Activated CD4-positive, alpha-beta T cell treated with anti-CD3 and anti-CD28 coated beads, Interleukin-2, Interleukin-4, amounts not matched to agents 100 ng/mL and 50 ng/mL, durations not matched to agents 16 hours and 8 hours (primary cell): ENCODE measurements around the gene TPT1.

Source experiments
- DNase-seq: peaks from one replicate; pipeline ENCODE4 v3.0.0-alpha.2; 2020; ENCODE audit warnings: low spot score

TPT1 gene

DNA sequence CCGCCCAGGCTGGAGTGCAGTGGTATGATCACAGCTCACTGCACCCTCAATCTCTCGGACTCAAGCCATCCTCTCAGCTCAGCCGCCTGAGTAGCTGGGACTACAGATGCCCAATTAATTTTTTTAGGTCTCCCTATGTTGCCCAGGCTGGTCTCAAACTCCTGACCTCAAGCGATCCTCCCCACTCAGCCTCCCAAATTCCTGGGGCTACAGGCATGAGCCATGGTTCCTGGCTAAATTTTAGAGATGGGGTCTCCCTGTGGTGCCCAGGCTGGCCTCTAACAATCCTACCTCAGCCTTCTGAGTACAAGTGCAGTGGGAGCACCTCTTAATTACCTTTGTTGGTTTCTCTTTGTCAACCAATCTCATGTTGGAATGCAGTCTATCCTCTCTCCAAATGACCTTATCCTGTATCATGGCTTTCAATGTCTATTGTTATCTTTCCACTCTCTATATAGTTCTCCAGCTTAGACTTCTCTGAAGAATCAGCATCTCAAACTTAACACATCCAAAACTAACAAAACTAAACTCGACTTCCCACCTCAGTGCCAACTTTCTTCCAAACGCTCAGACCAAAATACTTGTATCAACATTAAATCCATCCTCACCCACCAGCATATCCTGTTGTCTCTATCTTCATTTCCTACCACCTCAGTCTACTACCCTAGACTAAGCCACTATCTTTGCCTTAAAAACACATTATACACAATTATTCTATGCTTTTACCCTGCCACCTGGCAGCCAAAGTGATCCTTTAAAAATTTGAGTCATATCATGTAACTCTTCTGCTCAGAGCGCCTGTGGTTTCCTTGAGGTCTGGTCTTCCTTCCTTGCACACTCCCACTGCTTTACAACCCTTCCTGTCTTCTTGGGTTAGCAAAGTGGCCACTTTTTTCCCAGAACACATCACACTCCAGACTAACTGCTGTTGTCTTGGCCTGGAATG, 6.7 kb downstream of the TPT1 start:
- DNase-seq, result peak; percentile 56

DNA sequence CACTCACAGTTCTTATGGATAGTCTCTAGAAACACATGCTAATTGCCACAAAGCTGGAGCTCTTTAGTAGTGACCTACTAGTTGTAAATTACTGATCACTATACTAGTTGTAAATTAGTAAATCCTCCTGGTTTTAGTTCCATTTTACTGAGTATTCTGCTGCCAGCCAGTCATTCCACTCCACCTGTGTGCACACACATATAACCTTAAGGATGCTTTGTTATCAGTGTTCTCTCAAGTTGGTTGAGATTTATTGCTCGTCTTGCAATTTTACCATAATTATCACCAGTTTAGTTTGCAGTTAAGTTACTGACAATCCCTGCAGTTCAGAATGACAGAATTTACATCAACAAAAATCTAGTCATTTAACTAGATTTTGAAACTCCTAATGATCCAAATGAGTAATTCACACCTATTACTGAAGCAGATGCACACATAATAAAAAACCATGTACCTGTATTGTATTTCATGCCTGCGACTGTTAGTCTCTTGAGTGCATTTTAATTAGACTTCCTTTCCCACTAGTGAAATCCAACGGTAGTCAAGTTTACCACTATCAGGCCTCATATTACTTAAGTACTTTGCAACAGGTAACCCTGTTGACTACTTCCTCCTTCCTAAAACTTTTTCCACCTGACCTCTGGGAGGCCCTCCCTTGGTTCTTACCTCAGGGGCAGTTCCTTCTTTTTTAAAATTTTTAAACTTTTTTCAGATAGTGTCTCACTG, 7.6 kb downstream of the TPT1 start:
- DNase-seq, result no peak

DNA sequence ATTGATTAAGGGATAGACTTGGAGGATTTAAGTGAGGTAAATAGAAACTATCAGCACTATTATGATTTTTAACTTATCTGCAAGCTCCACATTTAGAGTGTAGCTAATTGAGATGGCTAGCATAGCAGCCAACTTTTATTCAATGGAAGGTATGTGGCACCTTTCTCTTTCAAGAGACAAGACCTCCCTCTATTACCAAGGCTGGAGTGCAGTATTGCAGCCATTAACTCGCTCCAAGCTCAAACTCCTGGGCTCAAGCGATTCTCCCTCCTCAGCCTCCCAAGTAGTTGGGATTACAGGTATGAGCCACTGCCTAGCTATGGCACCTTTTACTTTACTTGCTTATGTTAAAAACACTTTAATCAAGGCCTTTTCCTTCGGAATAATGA, 8.2 kb downstream of the TPT1 start:
- no peak for DNase-seq

DNA sequence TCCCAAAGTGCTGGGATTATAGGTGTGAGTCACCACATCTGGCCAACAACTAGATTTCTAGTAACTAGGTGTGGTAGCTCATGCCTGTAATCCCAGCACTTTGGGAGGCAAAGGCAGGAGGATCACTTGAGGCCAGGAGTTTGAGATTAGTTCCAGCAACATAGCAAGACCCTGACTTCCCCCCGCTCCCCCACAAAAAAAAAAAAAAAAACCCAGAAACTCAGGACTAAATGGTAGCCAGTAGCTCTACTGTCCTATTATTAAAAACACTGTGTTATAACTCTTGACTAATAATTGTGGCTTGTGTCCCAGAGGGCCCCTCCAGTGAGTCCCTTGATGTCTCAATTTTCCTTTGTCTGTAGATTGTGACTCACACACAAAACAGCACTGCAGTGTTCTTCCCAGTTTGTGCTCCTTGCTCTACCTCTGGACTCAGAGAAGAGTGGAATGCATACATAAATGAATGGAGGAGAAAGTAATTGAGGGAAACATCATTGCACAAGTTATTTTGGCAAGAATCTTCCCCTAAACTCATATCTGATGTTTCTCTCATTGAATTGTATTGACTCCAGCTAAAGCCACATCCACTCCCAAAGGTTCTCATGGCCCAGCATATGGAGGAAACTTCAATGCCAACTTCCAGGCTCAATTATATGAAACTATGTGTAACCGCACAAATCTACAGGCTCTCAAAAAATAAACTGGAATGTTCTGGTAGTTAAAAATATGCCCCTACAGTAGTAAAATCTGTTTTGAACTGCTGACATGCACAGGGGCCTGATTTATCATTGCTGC, 8.8 kb downstream of the TPT1 start:
- no peak for DNase-seq

DNA sequence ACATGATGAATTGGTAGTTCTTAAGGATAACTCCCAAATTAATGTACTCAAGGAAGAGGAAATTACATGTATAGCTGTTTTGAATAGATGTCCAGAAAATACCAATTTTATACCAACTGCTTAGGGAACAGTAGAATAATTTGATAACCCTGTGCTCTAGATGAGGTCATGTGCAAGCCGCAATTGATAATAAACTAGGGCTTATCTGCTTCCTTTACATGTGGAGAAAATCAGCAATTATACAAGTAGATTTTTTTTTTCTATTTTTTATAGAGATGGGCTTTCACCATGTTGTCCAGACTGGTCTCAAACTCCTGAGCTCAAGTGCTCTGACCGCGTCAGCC, 9.3 kb downstream of the TPT1 start:
- no peak for DNase-seq

DNA sequence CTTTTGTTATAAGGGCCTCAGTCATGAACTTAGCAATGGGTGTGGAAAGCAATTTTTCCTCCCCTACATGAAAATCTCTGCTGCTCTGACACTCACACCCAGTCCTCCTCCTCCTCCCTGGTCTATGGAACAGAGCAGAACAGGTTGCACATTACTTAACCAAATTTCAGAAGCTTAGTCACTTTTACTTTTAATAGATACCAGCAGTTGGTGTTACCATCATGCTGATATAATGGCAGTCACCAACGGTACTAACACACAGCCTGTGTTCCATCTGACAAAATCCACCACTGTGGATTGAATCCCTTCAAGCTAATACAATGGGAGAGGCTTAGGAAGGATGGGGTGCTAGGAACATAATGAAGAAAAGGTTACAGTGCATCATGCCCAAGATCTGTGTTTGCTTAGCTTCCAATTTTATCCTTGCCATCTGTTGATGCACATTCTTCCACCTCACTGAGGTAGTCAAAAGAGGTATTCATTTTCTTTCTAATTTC, 9.8 kb downstream of the TPT1 start:
- DNase-seq, result no peak

DNA sequence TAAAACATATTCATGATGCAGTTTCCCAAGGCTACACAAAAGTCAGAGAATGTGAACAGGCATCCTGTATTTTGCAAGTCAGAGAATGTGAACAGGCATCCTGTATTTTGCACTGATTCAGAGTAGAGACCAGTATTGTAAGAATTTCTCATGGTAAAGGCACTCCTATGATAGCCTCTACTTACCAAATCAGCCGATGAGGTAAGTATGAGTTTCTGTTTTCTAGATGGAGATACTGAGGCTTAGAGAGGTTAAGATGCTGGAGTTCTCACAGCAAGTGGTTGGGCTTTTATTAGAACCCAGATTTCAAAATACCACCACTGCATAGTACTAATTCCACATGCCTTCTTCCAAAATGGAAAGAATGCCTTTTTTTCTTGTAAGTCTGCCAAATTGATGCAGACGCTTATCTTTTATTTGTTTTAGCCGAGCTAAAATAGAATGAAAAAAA, 12.3 kb downstream of the TPT1 start:
- no peak for DNase-seq

DNA sequence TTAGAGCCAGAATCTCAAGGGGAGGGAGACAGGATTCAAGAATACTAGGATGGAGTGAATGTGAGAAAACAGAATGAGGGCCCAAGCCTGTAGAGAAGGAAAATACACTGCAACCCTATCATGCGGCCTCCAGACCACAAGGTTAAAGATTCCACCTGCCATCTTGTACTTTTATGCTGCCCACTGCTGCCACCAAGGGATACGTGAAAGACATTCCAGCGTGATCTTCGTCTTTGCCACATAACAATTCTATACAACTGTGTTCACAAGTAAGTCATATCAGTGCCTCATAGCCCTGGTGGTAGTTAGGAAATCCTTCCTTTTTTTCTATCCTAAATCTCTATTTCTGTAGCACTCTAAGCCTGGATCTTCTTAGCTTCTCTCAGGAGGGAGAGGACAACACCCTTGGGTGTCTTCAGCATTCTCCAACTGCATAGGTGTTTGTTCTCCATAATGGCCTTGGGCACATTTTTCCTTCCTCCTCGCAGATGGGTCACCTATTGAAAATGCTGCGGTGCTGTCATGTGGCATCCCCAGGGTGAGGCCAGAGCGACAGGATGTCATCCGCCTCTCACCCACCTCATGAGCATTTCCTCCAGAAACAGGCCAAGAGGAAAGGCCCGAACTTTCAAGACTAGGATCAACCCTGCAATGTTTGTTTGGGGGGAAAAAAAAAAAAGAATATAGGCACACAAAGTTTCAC, 13.6 kb downstream of the TPT1 start:
- no peak for DNase-seq

DNA sequence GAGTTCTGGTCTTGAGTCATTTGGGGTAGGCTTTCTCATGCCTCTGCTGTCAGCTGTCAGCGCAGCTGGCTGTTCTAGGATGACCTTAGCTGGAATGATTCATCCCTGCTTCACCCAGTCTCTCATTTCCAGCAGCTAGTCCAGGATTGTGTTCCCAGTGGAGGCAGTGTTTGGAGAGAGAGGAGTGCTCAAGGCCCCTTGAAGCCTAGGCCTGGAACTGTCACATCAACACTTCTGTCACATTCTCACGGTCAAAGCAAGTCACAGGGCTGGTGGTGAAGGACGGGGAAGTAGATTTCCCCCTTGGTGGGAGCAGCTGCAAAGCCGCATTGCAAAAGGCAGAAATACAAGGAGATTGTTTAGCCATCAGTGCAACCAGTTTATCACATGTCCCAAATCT, 15.2 kb downstream of the TPT1 start:
- DNase-seq, result no peak

DNA sequence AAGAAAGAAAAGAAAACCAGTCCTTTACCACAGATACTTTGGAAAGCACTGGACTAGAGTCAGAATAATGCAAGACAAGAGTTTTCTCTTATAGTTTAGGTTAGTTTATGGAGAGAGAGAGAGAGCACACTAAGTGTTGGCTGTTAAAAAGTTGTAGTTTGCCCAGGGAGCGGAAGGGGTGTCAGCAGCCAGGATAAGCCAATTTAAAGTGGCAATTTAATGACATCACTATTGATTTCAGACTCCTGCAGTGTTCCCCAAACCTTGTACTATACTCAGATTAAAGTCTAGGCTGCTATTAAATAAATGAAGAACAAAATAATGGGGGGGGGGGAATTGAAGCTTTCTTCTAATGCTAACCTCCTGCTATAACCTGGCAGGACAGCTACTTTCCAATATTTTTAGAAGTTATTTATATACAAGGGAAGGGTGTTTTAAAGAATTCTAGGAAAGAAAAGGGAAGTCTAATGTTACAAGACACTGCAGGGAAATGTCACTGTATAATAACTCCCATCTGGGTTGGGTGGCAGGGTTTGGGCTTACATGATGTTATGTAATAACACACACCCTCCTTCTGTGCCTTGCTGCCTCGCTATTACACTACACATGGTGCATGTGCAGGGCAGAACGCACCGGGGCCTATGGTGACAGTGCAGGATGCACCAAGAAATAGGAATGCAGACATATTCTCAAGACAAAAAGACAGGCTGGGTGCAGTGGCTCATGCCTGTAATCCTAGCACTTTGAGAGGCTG, 19.9 kb downstream of the TPT1 start:
- DNase-seq, result no peak

DNA sequence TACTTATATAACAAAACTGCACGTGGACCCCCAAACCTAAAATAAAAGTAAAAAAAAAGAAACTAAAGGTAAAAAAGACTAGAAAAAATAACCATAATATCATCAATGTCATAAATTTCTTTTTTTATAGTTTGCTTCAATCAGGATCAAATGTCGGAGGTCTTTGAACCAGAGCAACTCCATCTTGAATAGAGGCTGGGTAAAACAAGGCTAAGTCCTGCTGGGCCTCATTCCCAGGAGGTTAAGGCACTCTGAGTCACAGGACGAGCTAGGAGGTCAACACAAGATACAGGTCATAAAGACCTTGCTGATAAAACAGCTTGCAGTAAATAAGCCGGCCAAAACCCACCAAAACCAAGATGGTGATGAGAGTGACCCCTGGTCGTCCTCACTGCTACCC, 24.0 kb downstream of the TPT1 start:
- no peak for DNase-seq

DNA sequence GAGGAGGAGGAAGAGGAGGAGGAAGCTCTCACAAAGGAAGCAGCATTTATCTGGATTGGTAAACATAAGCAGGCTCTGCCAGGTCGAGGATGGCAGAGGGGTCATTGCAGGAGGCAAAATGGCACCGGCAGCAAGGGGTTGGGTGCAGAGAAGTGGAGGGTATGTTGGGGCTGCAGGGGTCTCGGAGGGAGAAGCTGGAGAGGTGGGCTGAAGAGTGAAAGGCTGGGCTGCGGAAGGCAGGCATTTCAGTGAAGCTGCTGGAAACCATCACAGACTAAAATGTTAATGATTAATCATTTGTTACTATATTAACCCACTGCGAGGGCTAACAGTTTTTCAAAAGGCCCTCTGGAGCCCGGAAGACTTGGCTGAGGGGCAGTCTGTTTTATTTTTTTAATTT, 24.6 kb downstream of the TPT1 start:
- no peak for DNase-seq

DNA sequence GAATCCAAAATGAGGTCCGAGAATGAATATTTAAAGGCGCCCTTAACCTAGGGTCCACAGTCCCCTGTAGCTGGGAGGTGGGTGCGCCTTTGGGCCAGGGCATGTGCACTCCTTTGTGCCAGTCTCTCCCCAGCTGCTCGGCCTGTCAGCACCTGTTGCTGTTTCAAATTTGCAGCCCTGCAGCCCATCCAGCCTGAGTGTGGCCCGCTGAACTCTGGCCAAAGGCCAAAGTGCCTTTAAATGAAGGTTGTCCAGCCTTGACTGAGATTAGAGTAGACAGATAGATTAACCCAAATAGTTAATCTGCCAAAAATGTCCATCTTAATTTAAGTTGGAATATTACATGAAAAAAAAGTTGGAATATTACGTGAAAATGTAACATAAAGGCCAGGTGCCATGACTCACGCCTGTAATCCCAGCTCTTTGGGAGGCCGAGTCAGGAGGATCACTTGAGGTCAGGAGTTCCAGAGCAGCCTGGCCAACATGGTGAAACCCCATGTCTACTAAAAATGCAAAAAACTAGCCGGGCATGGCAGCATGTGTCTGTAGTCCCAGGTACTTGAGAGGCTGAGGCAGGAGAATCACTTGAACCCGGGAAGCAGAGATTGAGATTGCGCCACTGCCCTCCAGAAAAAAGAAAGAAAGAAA, 25.3 kb downstream of the TPT1 start:
- no peak for DNase-seq

DNA sequence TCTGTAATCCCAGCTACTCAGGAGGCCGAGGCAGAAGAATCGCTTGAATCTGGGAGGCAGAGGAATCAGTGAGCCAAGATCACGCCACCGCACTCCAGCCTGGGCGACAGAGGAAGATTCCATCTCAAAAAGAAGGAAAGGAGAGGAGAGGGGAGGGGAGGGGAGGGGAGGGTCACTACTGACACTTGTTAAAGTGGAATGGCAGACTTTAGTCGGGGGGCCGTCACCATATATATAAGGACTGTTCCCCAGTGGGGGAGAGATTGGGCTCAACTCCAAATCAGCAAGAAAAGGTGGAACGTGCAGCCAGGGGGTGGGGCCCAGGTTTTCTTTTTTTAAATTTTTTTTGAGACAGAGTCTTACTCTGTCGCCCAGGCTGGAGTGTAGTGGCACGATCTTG, 26.2 kb downstream of the TPT1 start:
- DNase-seq, result no peak

DNA sequence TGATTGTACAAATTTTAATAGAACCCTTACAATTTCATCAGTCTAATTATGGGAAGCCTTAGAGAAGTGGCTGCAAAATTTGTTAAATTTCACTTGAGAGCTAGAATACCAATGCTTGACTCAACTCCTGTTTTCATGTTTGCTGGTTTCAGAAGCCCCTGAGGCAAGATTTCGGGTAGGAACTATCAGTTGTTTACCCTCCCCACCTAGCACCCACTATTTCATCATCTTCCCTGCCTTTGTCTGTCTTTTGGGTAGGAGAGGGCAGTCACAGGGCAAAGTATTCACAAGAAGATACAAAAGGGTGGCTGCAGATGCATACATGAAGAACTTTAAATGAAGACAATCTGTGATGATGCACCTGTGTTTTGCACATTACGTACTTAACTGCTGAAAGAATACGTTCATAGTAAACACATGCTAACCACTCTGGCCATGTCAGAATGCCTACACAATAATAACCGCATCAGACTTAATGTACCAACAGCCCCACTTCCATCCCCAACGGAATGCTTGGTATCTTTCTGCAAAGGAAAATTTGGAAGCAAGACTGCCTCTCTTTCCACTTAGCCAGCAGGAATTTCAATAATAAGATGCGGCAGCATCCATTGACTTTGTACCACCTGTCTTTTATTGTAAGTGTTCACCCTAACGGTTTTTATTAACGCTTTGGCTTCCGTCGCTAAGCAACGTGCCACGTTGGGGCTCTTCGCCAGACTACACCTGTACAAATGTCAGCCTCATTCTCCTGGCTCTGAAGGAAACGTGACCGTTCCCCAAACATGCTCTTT, 30.4 kb downstream of the TPT1 start:
- DNase-seq, result no peak

DNA sequence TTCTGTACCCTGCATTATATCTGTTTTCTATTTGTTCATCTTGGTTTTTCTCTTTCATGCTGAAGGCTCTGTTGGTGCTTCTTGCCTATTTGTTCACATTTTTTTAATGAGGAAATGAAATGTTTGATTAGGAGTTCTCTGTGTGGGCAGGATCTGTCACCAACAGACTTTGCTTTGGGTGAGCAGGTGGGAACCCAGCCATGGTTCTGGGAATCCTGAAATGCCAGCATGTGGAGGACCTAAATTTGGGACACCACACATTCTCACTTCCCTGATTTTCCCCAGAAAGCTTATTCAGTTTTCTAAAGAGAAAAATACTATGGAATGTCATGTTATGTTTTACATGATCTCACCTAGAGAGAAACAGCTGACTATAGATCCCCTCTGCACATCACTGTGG, 34.0 kb downstream of the TPT1 start:
- DNase-seq, result no peak

DNA sequence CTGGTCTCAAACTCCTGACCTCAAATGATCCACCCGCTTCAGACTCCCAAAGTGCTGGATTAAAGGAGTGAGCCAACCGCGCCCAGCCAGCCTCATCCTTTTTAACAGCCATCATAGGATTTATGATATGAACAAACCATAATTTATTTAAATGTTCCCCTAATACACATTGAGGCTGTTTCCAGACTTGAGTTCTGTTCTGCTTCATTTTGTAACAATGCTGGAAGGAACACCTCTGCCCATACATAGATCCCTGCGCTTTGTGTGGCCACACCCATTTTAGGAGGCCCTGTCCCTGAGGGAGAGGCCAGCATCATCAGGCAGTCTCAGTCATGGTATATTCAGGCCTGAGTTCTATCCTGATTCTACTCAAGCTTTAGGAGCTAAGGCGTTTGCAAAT, 35.9 kb downstream of the TPT1 start:
- no peak for DNase-seq

DNA sequence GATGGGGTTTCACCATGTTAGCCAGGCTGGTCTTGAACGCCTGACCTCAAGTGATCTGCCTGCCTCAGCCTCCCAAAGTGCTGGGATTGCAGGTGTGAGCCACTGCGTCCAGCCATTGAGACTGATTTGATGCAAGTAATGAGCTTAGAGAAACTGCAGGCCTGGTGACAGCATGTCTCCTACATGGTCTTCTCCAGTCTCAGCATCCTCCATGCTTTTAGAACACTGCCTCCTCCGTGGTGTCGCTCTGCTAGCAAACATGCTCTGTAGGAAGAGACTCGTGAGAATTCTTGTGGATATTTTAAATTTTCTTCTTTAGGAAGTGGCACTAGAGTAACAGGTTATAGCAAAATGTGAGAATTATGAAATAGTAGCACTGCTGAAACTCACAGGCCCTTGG, 37.1 kb downstream of the TPT1 start:
- DNase-seq, result no peak

DNA sequence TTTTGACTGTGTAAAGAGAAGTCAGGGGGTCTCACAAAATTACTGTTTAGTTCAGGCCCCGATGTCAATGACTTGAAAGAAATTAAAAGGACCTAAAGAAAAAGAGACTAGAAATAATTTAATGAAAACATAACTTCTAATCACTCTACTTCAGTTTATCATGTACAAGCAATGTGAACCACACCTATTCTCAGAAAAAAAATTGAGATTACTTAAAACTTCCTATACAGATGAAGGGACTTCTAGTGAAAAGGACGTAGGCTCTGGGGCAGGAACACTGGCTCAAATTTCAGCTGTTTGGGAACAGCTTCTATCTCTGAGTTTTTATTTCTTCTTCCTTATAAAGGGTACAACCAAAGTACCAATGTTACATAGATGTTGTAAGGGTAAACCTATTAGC, 38.0 kb downstream of the TPT1 start:
- DNase-seq, result no peak

DNA sequence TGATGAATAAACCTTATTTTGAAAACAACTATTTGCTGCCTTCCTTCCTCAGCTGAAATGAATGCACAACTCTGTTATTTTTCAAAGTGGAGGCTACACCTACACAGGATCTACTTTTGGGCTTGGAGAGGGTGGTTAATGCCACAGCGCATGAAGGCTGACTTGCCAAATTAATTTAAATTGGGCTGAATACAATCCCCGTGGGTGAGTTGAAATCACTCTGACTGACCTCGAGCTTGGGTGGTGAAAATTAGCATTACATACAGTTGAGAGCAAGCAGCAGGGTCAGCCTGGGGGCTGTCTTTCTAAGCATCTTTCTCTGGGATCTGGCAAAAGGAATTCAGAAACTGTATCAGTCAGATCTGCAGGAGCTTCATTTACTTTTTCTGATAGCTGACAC, 38.5 kb downstream of the TPT1 start:
- no peak for DNase-seq
